Omental fat pad (tissue), 4 donors: ENCODE measurements around the gene A3GALT2. TPM values are rescaled to one million over a fixed set of nuclear protein-coding genes. Genes with fewer than 3 reads are reported as not detected.
A peak's percentile ranks its signal among the peaks of the same experiment; 100 is the strongest.

Source experiments
- ATAC-seq: fragments of 150-250 bp; one replicate; pipeline ENCODE4 v1.9.1; 2016; ENCODE audit warnings: mild to moderate bottlenecking, moderate library complexity; ENCODE audit not compliant: low FRiP score
- DNase-seq: peaks from one replicate; pipeline ENCODE4 v3.0.0-alpha.2; 2019; ENCODE audit warnings: low spot score
- CTCF ChIP-seq, 3 donors: fragments of 450-650 bp; IDR thresholded peaks; one replicate each; pipeline ENCODE4 v1.5.1; 2016 to 2017; ENCODE audit warnings: antibody characterized with exemption in 3 of 3, mild to moderate bottlenecking in 3 of 3, moderate library complexity in 2 of 3
- total RNA-seq, 4 donors: library from RNA; depleted of rRNA; stranded (reverse); fragments of >200 nt; gene quantifications; one replicate each; pipeline ENCODE4 v1.1.0, GENCODE V29; 2016

The A3GALT2 gene
- total RNA-seq, 4 donors from 2014 or later = not detected

DNA sequence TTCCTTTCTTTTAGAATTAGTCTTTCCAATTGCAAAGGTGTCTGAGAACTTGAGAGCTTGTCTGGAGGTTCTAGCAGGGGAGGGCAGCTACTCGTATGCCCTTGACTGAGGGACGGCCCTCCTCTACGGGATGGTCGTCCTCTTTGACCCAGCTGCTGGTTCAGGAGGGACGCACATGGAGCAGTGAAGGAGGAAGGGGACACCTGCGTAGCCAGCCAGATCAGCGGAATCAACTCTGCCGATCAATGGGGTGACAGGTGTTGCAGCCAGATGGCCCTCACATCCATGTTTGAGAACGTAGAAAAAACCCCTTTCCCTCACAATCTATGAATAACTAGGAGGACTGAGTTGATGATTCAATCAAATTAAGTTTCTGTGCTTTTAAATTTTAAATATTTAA, 15.7 kb upstream of the A3GALT2 start:
- no peak for DNase-seq
- no peak for TF ChIP-seq CTCF (IDR thresholded peaks at IDR 0.05)
- no peak for ATAC-seq

DNA sequence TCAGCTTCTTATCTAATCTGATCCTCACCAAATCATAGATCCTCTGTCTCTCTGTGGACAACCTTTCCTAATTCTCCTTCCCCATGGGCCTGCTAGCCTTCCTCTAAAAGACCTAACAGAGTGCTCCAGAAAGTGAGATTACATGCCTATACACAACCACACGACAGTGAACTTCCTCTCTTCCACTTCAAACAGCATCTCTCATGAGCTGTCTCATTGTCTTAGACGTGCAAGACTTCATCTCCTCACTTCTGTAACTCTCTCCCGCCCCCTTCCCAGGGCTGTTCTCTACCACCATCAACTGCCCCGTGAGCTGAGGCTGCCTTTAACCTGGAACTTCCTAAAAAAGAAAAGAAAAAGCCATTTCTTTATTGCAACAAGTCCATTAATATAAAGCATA, 14.1 kb upstream of the A3GALT2 start:
- DNase-seq (no peak), ATAC-seq (no peak)

GRCh38 chr1:33334081-33334552, 13.2 kb upstream of the A3GALT2 start:
- ATAC-seq (peak; percentile 22), DNase-seq (peak; percentile 58)
- no peak for TF ChIP-seq CTCF (IDR thresholded peaks at IDR 0.05)

More for the DNA sequence above, 14.1 kb upstream of the A3GALT2 start:
- no peak for TF ChIP-seq CTCF (IDR thresholded peaks at IDR 0.05)

- no peak for TF ChIP-seq CTCF (IDR thresholded peaks at IDR 0.05)
- ATAC-seq (no peak), DNase-seq (no peak)
Observed at GRCh38 chr1:33332881-33333280, 12.0 kb upstream of the A3GALT2 start.

DNA sequence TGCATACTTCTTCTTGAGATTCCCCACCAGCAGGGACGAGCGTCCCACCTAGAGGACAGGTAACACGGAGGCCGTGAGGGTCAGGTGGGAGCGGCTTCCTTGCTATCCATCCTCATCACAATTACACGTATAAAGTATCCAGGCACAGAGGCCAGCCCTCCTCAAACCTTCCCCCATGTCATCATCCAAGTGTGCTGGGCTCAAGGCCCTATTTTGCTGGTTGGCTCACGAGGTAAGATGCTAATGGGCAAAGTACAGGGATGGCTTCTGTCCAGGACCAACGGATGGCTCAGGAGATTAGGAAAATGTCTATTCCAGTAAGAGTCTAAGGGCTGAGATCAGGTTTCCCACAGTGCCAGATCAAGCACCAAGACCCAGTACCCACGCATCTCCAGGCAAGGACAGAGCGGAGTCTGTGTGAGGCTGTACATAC, 11.5 kb upstream of the A3GALT2 start:
- no peak for TF ChIP-seq CTCF (IDR thresholded peaks at IDR 0.05)
- no peak for DNase-seq
- ATAC-seq = no peak

DNA sequence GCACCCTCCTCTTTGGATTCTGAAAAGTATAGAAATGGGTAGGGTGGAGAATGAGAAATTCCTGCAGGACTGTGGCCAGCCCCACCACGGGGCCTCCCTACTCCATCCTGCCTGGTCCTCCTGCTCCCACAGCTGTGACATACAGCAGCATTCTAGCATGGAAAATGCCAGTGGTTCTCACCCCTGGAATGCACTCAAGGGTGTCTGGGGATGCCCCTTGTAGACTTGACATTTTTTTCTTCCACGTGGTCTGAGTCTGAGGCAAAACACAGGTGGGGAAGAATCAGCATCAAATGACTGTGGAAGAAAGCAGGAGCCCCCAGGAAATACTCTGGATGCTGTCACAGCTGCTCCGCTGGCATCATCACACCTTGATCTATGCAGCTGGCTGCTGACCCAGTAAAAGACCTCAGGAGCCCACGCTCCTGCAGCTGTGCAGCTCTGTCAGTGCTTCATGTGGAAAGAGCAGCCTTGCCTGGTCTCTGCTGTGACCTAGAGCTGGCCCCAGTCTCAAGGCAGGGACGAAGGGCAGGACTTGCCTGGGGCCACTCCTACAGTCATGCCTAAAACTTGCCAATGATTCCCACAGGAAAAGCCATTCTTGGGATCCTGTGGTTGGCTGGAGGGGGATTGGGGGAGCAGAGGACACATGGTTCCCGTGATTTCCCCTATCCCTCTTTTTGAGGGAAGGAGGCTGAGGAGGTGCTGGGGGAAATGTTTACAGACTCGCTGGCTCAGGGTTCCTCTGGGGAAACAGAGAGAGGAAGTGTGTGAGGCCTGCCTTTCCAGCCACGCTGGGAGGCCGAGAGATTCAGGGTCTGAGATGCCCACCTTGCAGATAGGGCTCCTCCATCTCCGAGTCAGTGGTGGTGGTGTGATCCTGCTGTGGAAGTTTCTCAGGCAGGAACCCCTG, 10.8 kb upstream of the A3GALT2 start:
- no peak for TF ChIP-seq CTCF (IDR thresholded peaks at IDR 0.05)
- ATAC-seq (no peak), DNase-seq (no peak)

- no peak for TF ChIP-seq CTCF (IDR thresholded peaks at IDR 0.05)
- no peak for DNase-seq
- ATAC-seq = no peak
Observed at GRCh38 chr1:33330906-33331305, 10.0 kb upstream of the A3GALT2 start.
